SK-N-SH (cell line): Measurements from ENCODE around the gene ZMYND15. TPM values are rescaled to one million over a fixed set of nuclear protein-coding genes. Genes with fewer than 3 reads are reported as not detected.

ENCODE experiments used
- CTCF ChIA-PET: fragments of 300-600, 350-600 bp; formaldehyde crosslinking; extraction: SDS; loops from one replicate; lab custom pipeline; 2021; lab: Yijun Ruan, JAX
- POLR2A ChIA-PET: fragments of 350-600 bp; sonication (Branson Sonifier 250); formaldehyde crosslinking; extraction: SDS; loops from one replicate; lab custom pipeline; 2020; ENCODE audit warnings: antibody characterized with exemption, inconsistent platforms; lab: Yijun Ruan, JAX
- DNase-seq: peaks from one replicate; pipeline ENCODE4 v3.0.0; 2012
- H2AFZ ChIP-seq: fragments of 200-600 bp; sonication (generic); 2 replicates; pipeline ENCODE4 v1.8.1; 2016; ENCODE audit warnings: antibody characterized with exemption, mild to moderate bottlenecking, low read depth
- H3F3A ChIP-seq: fragments of 200-600 bp; sonication (generic); replicated peaks from 2 replicates; pipeline ENCODE3; 2016; ENCODE audit warnings: antibody characterized with exemption, mild to moderate bottlenecking; ENCODE audit not compliant: insufficient read depth
- H3K27ac ChIP-seq, 2 experiments: fragments of 200-500 bp in 1 of 2; fragments of 200-600 bp in 1 of 2; sonication (Bioruptor generic) in 1 of 2; sonication (generic), shearing (Covaris generic) in 1 of 2; 2 replicates each; pipeline versions ENCODE4 v1.5.1 to v1.6.1; 2014 to 2016; ENCODE audit warnings: low read depth in 2 of 2, inconsistent platforms in 1 of 2, low read length in 1 of 2, mild to moderate bottlenecking in 1 of 2, mixed read lengths in 1 of 2
- H3K27me3 ChIP-seq: fragments of 200-600 bp; sonication (generic), shearing (Covaris generic); 2 replicates; pipeline ENCODE4 v1.6.1; 2016; ENCODE audit warnings: mixed run types; ENCODE audit not compliant: insufficient read depth
- H3K36me3 ChIP-seq, 2 experiments: fragments of 200-500 bp in 1 of 2; fragments of 200-600 bp in 1 of 2; sonication (Bioruptor generic) in 1 of 2; sonication (generic) in 1 of 2; replicated peaks in 1 of 2; 2 replicates each; pipeline versions ENCODE3 to v1.5.1; 2014 to 2016; ENCODE audit warnings: low read length in 1 of 2, mild to moderate bottlenecking in 1 of 2; ENCODE audit not compliant: insufficient read depth in 2 of 2, control insufficient read depth in 1 of 2
- H3K4me1 ChIP-seq, 2 experiments: fragments of 200-500 bp in 1 of 2; fragments of 200-600 bp in 1 of 2; sonication (Bioruptor generic) in 1 of 2; sonication (generic), shearing (Covaris generic) in 1 of 2; 2 replicates each; pipeline versions ENCODE4 v1.5.1 to v1.6.1; 2014 to 2016; ENCODE audit warnings: low read depth in 1 of 2, low read length in 1 of 2, mixed run types in 1 of 2; ENCODE audit not compliant: insufficient read depth in 2 of 2, control insufficient read depth in 1 of 2
- H3K4me2 ChIP-seq: fragments of 200-600 bp; sonication (generic), shearing (Covaris generic); 2 replicates; pipeline ENCODE4 v1.6.1; 2017; ENCODE audit warnings: mixed run types
- H3K4me3 ChIP-seq, 2 experiments: fragments of 200-500 bp in 1 of 2; fragments of 200-600 bp in 1 of 2; sonication (Bioruptor generic) in 1 of 2; sonication (generic), shearing (Covaris generic) in 1 of 2; 2 replicates each; pipeline versions ENCODE4 v1.5.1 to v1.8.1; 2014 to 2016; ENCODE audit warnings: low read depth in 2 of 2, inconsistent platforms in 1 of 2, low read length in 1 of 2, mild to moderate bottlenecking in 1 of 2, mixed read lengths in 1 of 2, moderate library complexity in 1 of 2
- H3K79me2 ChIP-seq: fragments of 200-600 bp; sonication (generic); 2 replicates; pipeline ENCODE4 v1.8.1; 2017; ENCODE audit warnings: mild to moderate bottlenecking; ENCODE audit not compliant: insufficient read depth
- H3K9ac ChIP-seq: fragments of 200-600 bp; sonication (generic); 2 replicates; pipeline ENCODE4 v1.6.1; 2017; ENCODE audit warnings: mixed run types
- H3K9me2 ChIP-seq: fragments of 200-600 bp; sonication (generic); 2 replicates; pipeline ENCODE4 v1.6.1; 2017; ENCODE audit warnings: mixed run types
- H3K9me3 ChIP-seq: fragments of 200-600 bp; sonication (generic); 2 replicates; pipeline ENCODE4 v1.6.1; 2017; ENCODE audit warnings: mixed run types, mild to moderate bottlenecking, moderate library complexity
- H4K20me1 ChIP-seq: fragments of 200-600 bp; sonication (generic); 2 replicates; pipeline ENCODE4 v1.6.1; 2017; ENCODE audit warnings: mild to moderate bottlenecking, mixed run types; ENCODE audit not compliant: insufficient read depth
- CHD2 ChIP-seq: fragments of 150-350 bp; IDR thresholded peaks from 2 replicates; pipeline ENCODE4 v1.6.1; 2018; ENCODE audit warnings: low read length; ENCODE audit not compliant: partially characterized antibody
- CTCF ChIP-seq: fragments of 200-600 bp; sonication (generic); IDR thresholded peaks from 2 replicates; pipeline ENCODE4 v1.6.1; 2017; ENCODE audit warnings: antibody characterized with exemption, mild to moderate bottlenecking, moderate library complexity
- EP300 ChIP-seq, 2 experiments: IDR thresholded peaks; 2 replicates each; pipeline versions ENCODE4 v1.4.0 to v1.6.1; 2012; ENCODE audit warnings: borderline replicate concordance in 1 of 2, low read depth in 1 of 2, low read length in 1 of 2
- EZH2phosphoT487 ChIP-seq: fragments of 200-600 bp; sonication (generic); IDR thresholded peaks from 2 replicates; pipeline ENCODE4 v1.6.1; 2017; ENCODE audit warnings: low read depth, mixed run types, mild to moderate bottlenecking, antibody characterized with exemption, moderate library complexity, borderline replicate concordance
- GATA2 ChIP-seq: sonication (generic); formaldehyde crosslinking; IDR thresholded peaks from 2 replicates; pipeline ENCODE4 v1.5.0; 2020; ENCODE audit warnings: mild to moderate bottlenecking, missing genetic modification reagents
- JUND ChIP-seq: IDR thresholded peaks from 2 replicates; pipeline ENCODE4 v1.4.0; 2012
- MEF2A ChIP-seq: IDR thresholded peaks from 2 replicates; pipeline ENCODE4 v1.4.0; 2012; ENCODE audit warnings: low read depth, borderline replicate concordance
- MXI1 ChIP-seq: IDR thresholded peaks from 2 replicates; pipeline ENCODE4 v1.6.1; 2012; ENCODE audit warnings: mild to moderate bottlenecking, low read depth, low read length, improper control_type of control experiment
- NRF1 ChIP-seq: IDR thresholded peaks from 2 replicates; pipeline ENCODE4 v1.6.1; 2012; ENCODE audit warnings: low read depth, mild to moderate bottlenecking, low read length
- PBX3 ChIP-seq: IDR thresholded peaks from 2 replicates; pipeline ENCODE4; 2012
- RAD21 ChIP-seq: IDR thresholded peaks from 2 replicates; pipeline ENCODE4 v1.6.1; 2012; ENCODE audit warnings: mild to moderate bottlenecking, low read length
- REST ChIP-seq: IDR thresholded peaks from 2 replicates; pipeline ENCODE4 v1.6.1; 2012; ENCODE audit warnings: mild to moderate bottlenecking, low read depth, low read length, moderate library complexity
- SIN3A ChIP-seq: IDR thresholded peaks from 2 replicates; pipeline ENCODE4 v1.6.1; 2012; ENCODE audit warnings: low read depth, mild to moderate bottlenecking, low read length, moderate library complexity, borderline replicate concordance
- SMC3 ChIP-seq: IDR thresholded peaks from 2 replicates; pipeline ENCODE4 v1.6.1; 2012; ENCODE audit warnings: low read depth, low read length, improper control_type of control experiment
- TCF12 ChIP-seq: IDR thresholded peaks from 2 replicates; pipeline ENCODE4 v1.4.0; 2012
- USF1 ChIP-seq: IDR thresholded peaks from 2 replicates; pipeline ENCODE4 v1.4.0; 2012; ENCODE audit warnings: low read depth, borderline replicate concordance
- USF2 ChIP-seq: fragments of 150-350 bp; IDR thresholded peaks from 2 replicates; pipeline ENCODE4 v1.6.1; 2017; ENCODE audit warnings: antibody characterized with exemption, low read length, low read depth, borderline replicate concordance
- WGBS: methylation state at CpG from one replicate; pipeline ENCODE4 v1.1.6; 2017; ENCODE audit warnings: low lambda C conversion rate; 5-methylcytosine and 5-hydroxymethylcytosine counted together
- polyA plus RNA-seq, 3 experiments: library from polyadenylated mRNA; depleted of rRNA; stranded (reverse); fragments of >200 nt; gene quantifications; 2 replicates each; pipeline ENCODE4 v1.2.3, GENCODE V29; 2012

Gene ZMYND15
- polyA plus RNA-seq, 1 of the 3 experiments (the other 2 are of a cell fraction): 0.08 TPM

- peak overlapping the region; percentile 56; the same call in 1 of the 2 replicates for H3K4me2 ChIP-seq
- no peaks in the 10 kb centered on the region for H3K9me2 ChIP-seq
- H3K4me3 ChIP-seq: no peak overlapping the region
- peaks cover 77% of the 10 kb centered on the region for H3K27me3 ChIP-seq
- H3K9me3 ChIP-seq: no peaks in the 10 kb centered on the region
- DNase-seq: peak; percentile 62
- no peak overlapping the region for H3K27ac ChIP-seq
- WGBS: 23% methylated on average over 5 of the region's 5 CpGs
- H3K4me1 ChIP-seq: no peaks in the 10 kb centered on the region; a peak in 1 of 4 replicates
- TF ChIP-seq PBX3 (no peak), MXI1 (peak; percentile 60; the same call in 1 of the 2 replicates)
- ChIA-PET CTCF (interaction anchor here (1.0 to 1.8 kb wide), 3 partner anchors 10 to 141 kb away, joined by 3 to 5 read pairs (median 4); partner anchors contain the start of gene MED11), POLR2A (no interaction called here)
- H3K9ac ChIP-seq: no peak overlapping the region
- no peaks in the 10 kb centered on the region for H3K79me2 ChIP-seq
- no peaks in the 10 kb centered on the region for H4K20me1 ChIP-seq
- H2AFZ ChIP-seq: no peak overlapping the region
- peaks cover 5% of the 10 kb centered on the region for H3F3A ChIP-seq
- H3K36me3 ChIP-seq: no peaks in the 10 kb centered on the region
Measured at GRCh38 chr17:4747847-4748246, 8.2 kb downstream of the ZMYND15 start.

GRCh38 chr17:4748686-4749085 lies 9.1 kb downstream of the ZMYND15 start:
- Histone ChIP-seq H3K79me2 (no peaks in the 10 kb centered on the region), H3K27ac (no peak overlapping the region), H3K36me3 (no peaks in the 10 kb centered on the region), H3K4me3 (no peak overlapping the region), H3K9me3 (no peaks in the 10 kb centered on the region), H3K27me3 (peaks cover 81% of the 10 kb centered on the region), H3F3A (peaks cover 5% of the 10 kb centered on the region), H3K4me1 (no peaks in the 10 kb centered on the region; a peak in 1 of 4 replicates), H3K9ac (no peak overlapping the region), H3K4me2 (no peak overlapping the region), H2AFZ (no peak overlapping the region), H4K20me1 (no peaks in the 10 kb centered on the region), H3K9me2 (no peaks in the 10 kb centered on the region)
- CTCF ChIA-PET: interaction anchor here (1.1 to 1.7 kb wide), 2 partner anchors 17 to 154 kb away, joined by 3 to 5 read pairs; partner anchors contain the start of genes CHRNE and MED11
- WGBS: 11% methylated on average over 4 of the region's 4 CpGs
- no peak for DNase-seq
- POLR2A ChIA-PET: no interaction called here
- TF ChIP-seq USF1: no peak
- TF ChIP-seq SMC3: no peak
- TF ChIP-seq CTCF: no peak
- TF ChIP-seq CHD2: no peak
- TF ChIP-seq REST: no peak
- TF ChIP-seq EZH2phosphoT487: no peak
- TF ChIP-seq USF2: no peak
- TF ChIP-seq MEF2A: no peak
- TF ChIP-seq JUND: no peak
- no peak for TF ChIP-seq EP300 (IDR thresholded peaks at IDR 0.05; ENCODE audit: borderline replicate concordance in 1 of 2, low read depth in 1 of 2, low read length in 1 of 2)
- no peak for TF ChIP-seq RAD21
- no peak for TF ChIP-seq PBX3
- TF ChIP-seq SIN3A: no peak
- TF ChIP-seq TCF12: no peak
- no peak for TF ChIP-seq GATA2
- no peak for TF ChIP-seq MXI1
- no peak for TF ChIP-seq NRF1
